Osteoblast (primary cell): ENCODE measurements around the gene GNS. TPM values are rescaled to one million over a fixed set of nuclear protein-coding genes. Genes with fewer than 3 reads are reported as not detected.
A peak's percentile ranks its signal among the peaks of the same experiment; 100 is the strongest.

Experiments
- DNase-seq: peaks from one replicate; pipeline ENCODE4 v3.0.0; 2011; ENCODE audit warnings: low spot score, mixed read lengths; ENCODE audit not compliant: insufficient read length; ENCODE audit errors: missing footprints
- H2AFZ ChIP-seq: 2 replicates; pipeline ENCODE4 v1.6.0; 2011; ENCODE audit warnings: mild to moderate bottlenecking, low read length
- H3K27ac ChIP-seq: 2 replicates; pipeline ENCODE4 v1.5.1; 2011; ENCODE audit warnings: mild to moderate bottlenecking, low read depth, low read length, moderate library complexity
- H3K27me3 ChIP-seq: 2 replicates; pipeline ENCODE4 v1.6.0; 2012; ENCODE audit warnings: mild to moderate bottlenecking, control low read depth, inconsistent platforms, low read length, moderate library complexity; ENCODE audit not compliant: insufficient read depth
- H3K36me3 ChIP-seq: 2 replicates; pipeline ENCODE4 v1.5.1; 2011; ENCODE audit warnings: mild to moderate bottlenecking, low read length, control low read depth, moderate library complexity; ENCODE audit not compliant: insufficient read depth
- H3K4me1 ChIP-seq: 2 replicates; pipeline ENCODE4 v1.5.1; 2011; ENCODE audit warnings: mild to moderate bottlenecking, low read length, control low read depth, moderate library complexity; ENCODE audit not compliant: insufficient read depth
- H3K4me2 ChIP-seq: 2 replicates; pipeline ENCODE4 v1.6.0; 2011; ENCODE audit warnings: mild to moderate bottlenecking, low read length; ENCODE audit not compliant: insufficient read depth
- H3K4me3 ChIP-seq: fragments of 200-600 bp; sonication (generic); 3 replicates; pipeline ENCODE4 v1.5.1; 2012; ENCODE audit warnings: mild to moderate bottlenecking, low read length, inconsistent platforms; ENCODE audit not compliant: insufficient read depth
- H3K79me2 ChIP-seq: 2 replicates; pipeline ENCODE4 v1.6.0; 2012; ENCODE audit warnings: mild to moderate bottlenecking, low read length, control low read depth, inconsistent platforms; ENCODE audit not compliant: insufficient read depth
- H3K9me3 ChIP-seq: 2 replicates; pipeline ENCODE4 v1.5.1; 2011; ENCODE audit warnings: low read depth, low read length, control low read depth
- H4K20me1 ChIP-seq: 2 replicates; pipeline ENCODE4 v1.6.0; 2012; ENCODE audit warnings: mild to moderate bottlenecking, low read length, control low read depth; ENCODE audit not compliant: insufficient read depth
- CTCF ChIP-seq: IDR thresholded peaks from 2 replicates; pipeline ENCODE4 v1.5.1; 2011; ENCODE audit warnings: mild to moderate bottlenecking, low read depth, low read length, moderate library complexity; ENCODE audit errors: extremely low read depth
- total RNA-seq: library from RNA; depleted of rRNA; stranded (reverse); fragments of >200 nt; gene quantifications from 2 replicates; pipeline ENCODE4 v1.2.3, GENCODE V29; 2012

Gene GNS
- total RNA-seq, 1 donor, result 277 TPM

GRCh38 chr12:64714551-64714968 is 44.6 kb downstream of the GNS start:
- H3K79me2 ChIP-seq, result no peaks in the 10 kb centered on the region
- no peak for DNase-seq
- no peak overlapping the region for H2AFZ ChIP-seq
- no peaks in the 10 kb centered on the region for H3K9me3 ChIP-seq
- peaks cover 20% of the 10 kb centered on the region for H3K36me3 ChIP-seq
- no peak for TF ChIP-seq CTCF
- H3K4me3 ChIP-seq, result no peak overlapping the region
- peak overlapping the region; percentile 19 for H3K27ac ChIP-seq
- peaks cover 8% of the 10 kb centered on the region for H3K4me1 ChIP-seq
- H4K20me1 ChIP-seq, result no peaks in the 10 kb centered on the region
- H3K27me3 ChIP-seq, result no peaks in the 10 kb centered on the region
- H3K4me2 ChIP-seq, result no peak overlapping the region

- Histone ChIP-seq H3K4me2 (no peak overlapping the region), H3K9me3 (no peaks in the 10 kb centered on the region), H3K27ac (no peak overlapping the region), H4K20me1 (no peaks in the 10 kb centered on the region), H2AFZ (no peak overlapping the region), H3K4me3 (no peak overlapping the region), H3K4me1 (peaks cover 8% of the 10 kb centered on the region), H3K79me2 (no peaks in the 10 kb centered on the region), H3K36me3 (peaks cover 16% of the 10 kb centered on the region), H3K27me3 (no peaks in the 10 kb centered on the region)
- no peak for DNase-seq
- no peak for TF ChIP-seq CTCF
These were observed 45.8 kb downstream of the GNS start for GRCh38 chr12:64713376-64713775.

- Histone ChIP-seq H4K20me1 (no peaks in the 10 kb centered on the region), H3K4me1 (no peaks in the 10 kb centered on the region), H3K4me3 (no peak overlapping the region), H3K36me3 (no peaks in the 10 kb centered on the region), H3K79me2 (no peaks in the 10 kb centered on the region), H3K27me3 (no peaks in the 10 kb centered on the region), H3K4me2 (no peak overlapping the region), H3K9me3 (no peaks in the 10 kb centered on the region), H2AFZ (no peak overlapping the region), H3K27ac (no peak overlapping the region)
- no peak for TF ChIP-seq CTCF
- no peak for DNase-seq
These were observed 49.8 kb downstream of the GNS start for GRCh38 chr12:64709429-64709828.

GRCh38 chr12:64707926-64708325 is 51.3 kb downstream of the GNS start:
- no peak for DNase-seq
- H3K27me3 ChIP-seq, result no peaks in the 10 kb centered on the region
- H3K27ac ChIP-seq, result no peak overlapping the region
- no peaks in the 10 kb centered on the region for H3K4me1 ChIP-seq
- no peak for TF ChIP-seq CTCF
- no peak overlapping the region for H3K4me3 ChIP-seq
- H3K79me2 ChIP-seq, result no peaks in the 10 kb centered on the region
- H4K20me1 ChIP-seq, result no peaks in the 10 kb centered on the region
- no peak overlapping the region for H2AFZ ChIP-seq
- no peaks in the 10 kb centered on the region for H3K9me3 ChIP-seq
- H3K4me2 ChIP-seq, result no peak overlapping the region
- H3K36me3 ChIP-seq, result no peaks in the 10 kb centered on the region
